Right forelimb (tissue), 1 donor: Measurements from ENCODE around the gene ESRRA.
"Not testable (repeated sequence)": the region's sequence is repeated elsewhere in the genome, so short reads cannot be mapped to it uniquely, and the experiment has no call there.

Experiments used
- DNase-seq: peaks from one replicate; pipeline ENCODE4 v3.0.0-alpha.2; 2018

ESRRA gene

GRCh38 chr11:64314146-64314804 is 9.0 kb downstream of the ESRRA start:
- DNase-seq: no peak

- DNase-seq: no peak
These were observed 9.7 kb downstream of the ESRRA start for GRCh38 chr11:64314805-64315561.

GRCh38 chr11:64315667-64316526 is 10.6 kb downstream of the ESRRA start:
- DNase-seq: not testable (repeated sequence)

- no peak for DNase-seq
These were observed 11.5 kb downstream of the ESRRA start for GRCh38 chr11:64316672-64317324.

- peak; percentile 95 for DNase-seq
These were observed 12.1 kb downstream of the ESRRA start, which contains the start of gene TRMT112 for GRCh38 chr11:64317325-64317960. Gene TRMT112, minus strand, starts transcription at chr11:64317559. Its CDS starts 33 bp downstream, at chr11:64317526.

- DNase-seq: peak; percentile 96
These were observed 12.8 kb downstream of the ESRRA start, which contains the start of gene PRDX5 for GRCh38 chr11:64317961-64318765. Gene PRDX5, plus strand, starts transcription at chr11:64318121. Its CDS starts 95 bp downstream, at chr11:64318216.

- DNase-seq: no peak
These were observed 13.7 kb downstream of the ESRRA start for GRCh38 chr11:64318766-64319761.

- no peak for DNase-seq
These were observed 15.2 kb downstream of the ESRRA start for GRCh38 chr11:64320556-64320955.

GRCh38 chr11:64321026-64321425 is 15.7 kb downstream of the ESRRA start:
- no peak for DNase-seq

GRCh38 chr11:64321533-64321932 is 16.2 kb downstream of the ESRRA start:
- DNase-seq: no peak

- DNase-seq: no peak
These were observed 17.6 kb downstream of the ESRRA start for GRCh38 chr11:64322925-64323260.

GRCh38 chr11:64323373-64323772 is 18.0 kb downstream of the ESRRA start:
- no peak for DNase-seq

- DNase-seq: not testable (repeated sequence)
These were observed 18.7 kb downstream of the ESRRA start for GRCh38 chr11:64323984-64324383.

GRCh38 chr11:64324692-64325469 is 19.6 kb downstream of the ESRRA start:
- DNase-seq: no peak

- DNase-seq: no peak
These were observed 22.1 kb downstream of the ESRRA start for GRCh38 chr11:64327375-64327774.

GRCh38 chr11:64327993-64328392 is 22.7 kb downstream of the ESRRA start:
- DNase-seq: no peak

GRCh38 chr11:64330888-64331287 is 25.6 kb downstream of the ESRRA start:
- no peak for DNase-seq

- DNase-seq: no peak
These were observed 26.4 kb downstream of the ESRRA start for GRCh38 chr11:64331569-64332371.
